Skeletal muscle tissue (tissue), 4 donors: Measurements from ENCODE around the gene HMCN1. TPM values are rescaled to one million over a fixed set of nuclear protein-coding genes. Genes with fewer than 3 reads are reported as not detected.
"Not testable (repeated sequence)": the region's sequence is repeated elsewhere in the genome, so short reads cannot be mapped to it uniquely, and the experiment has no call there.

Experiments
- H3K27ac ChIP-seq: one replicate; pipeline ENCODE4 v1.7.0; 2013; ENCODE audit warnings: mild to moderate bottlenecking, low read depth, low read length, inconsistent platforms
- H3K27me3 ChIP-seq, 3 donors: one replicate each; pipeline ENCODE4 v1.7.0; 2013; ENCODE audit warnings: low read length in 3 of 3; ENCODE audit not compliant: control insufficient read depth in 3 of 3, insufficient read depth in 3 of 3
- H3K36me3 ChIP-seq, 3 donors: one replicate each; pipeline ENCODE4 v1.7.0; 2013; ENCODE audit warnings: low read length in 3 of 3; ENCODE audit not compliant: control insufficient read depth in 3 of 3, insufficient read depth in 3 of 3
- H3K4me1 ChIP-seq, 3 donors: one replicate each; pipeline ENCODE4 v1.7.0; 2013; ENCODE audit warnings: low read length in 3 of 3, mild to moderate bottlenecking in 3 of 3; ENCODE audit not compliant: control insufficient read depth in 3 of 3, insufficient read depth in 3 of 3
- H3K4me3 ChIP-seq, 3 donors: one replicate each; pipeline ENCODE4 v1.7.0; 2013; ENCODE audit warnings: low read length in 3 of 3
- H3K9ac ChIP-seq, 3 donors: one replicate each; pipeline ENCODE4 v1.7.0; 2013; ENCODE audit warnings: low read length in 3 of 3, mild to moderate bottlenecking in 3 of 3, moderate library complexity in 2 of 3, low read depth in 1 of 3
- H3K9me3 ChIP-seq, 3 donors: one replicate each; pipeline ENCODE4 v1.7.0; 2013; ENCODE audit warnings: low read length in 3 of 3; ENCODE audit not compliant: control insufficient read depth in 3 of 3
- total RNA-seq: library from RNA; depleted of rRNA; stranded (reverse); fragments of >200 nt; gene quantifications from one replicate; pipeline ENCODE4 v1.2.3, GENCODE V29; 2014
- donor health status: Osteomylitis.

HMCN1 gene
- total RNA-seq, 1 donor from 2014 or later, result 16.7 TPM

DNA sequence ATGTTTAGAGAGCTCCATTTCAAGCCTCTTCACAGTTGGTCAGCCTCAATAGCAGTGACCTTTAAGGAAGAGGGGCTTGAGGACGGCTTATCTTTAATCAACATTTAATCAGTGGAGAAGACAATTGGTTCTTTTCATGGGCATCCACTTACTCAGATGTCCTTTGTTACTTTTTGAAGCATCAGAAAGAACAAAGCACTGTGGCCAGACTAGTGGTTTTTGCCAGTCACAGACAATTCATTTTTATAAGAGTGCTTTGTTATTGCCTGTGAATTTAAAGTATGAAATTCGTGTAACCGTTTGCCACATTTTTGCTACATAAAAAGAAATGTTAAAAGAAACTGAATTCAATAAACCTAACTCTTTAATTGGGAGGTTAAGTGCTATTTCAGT lies 418.0 kb downstream of the HMCN1 start:
- Histone ChIP-seq H3K27ac (no peak overlapping the region), H3K4me3 (no peak overlapping the region), H3K9ac (no peak overlapping the region), H3K4me1 (no peaks in the 10 kb centered on the region), H3K36me3 (no peaks in the 10 kb centered on the region), H3K27me3 (no peaks in the 10 kb centered on the region), H3K9me3 (no peaks in the 10 kb centered on the region)

DNA sequence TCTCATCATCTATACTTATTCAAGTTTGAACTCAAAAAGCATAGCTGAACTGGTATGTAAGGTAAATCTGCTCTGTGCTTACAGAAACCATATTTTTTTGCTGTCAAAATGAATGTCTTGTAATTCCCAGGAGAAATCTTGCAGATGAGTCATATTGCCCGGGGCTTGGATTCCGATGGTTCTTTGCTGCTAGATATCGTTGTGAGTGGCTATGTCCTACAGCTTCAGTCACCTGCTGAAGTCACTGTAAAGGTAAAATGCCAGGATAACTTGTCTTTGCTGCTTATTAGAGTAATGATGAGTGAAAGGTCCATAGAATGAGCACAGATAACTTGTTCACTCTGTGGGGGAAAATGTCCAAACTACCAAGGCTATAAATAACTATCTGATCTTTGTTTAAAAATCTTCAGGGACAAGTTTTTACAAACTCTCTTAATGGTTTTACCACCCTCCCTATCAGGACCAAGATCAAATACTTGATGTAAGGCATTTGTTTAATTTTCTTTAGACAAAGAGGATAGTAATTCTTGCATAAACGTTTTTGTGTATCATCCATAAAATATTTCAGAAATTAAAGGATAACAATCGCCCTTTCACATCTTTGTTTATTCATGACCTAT lies 418.5 kb downstream of the HMCN1 start:
- no peak overlapping the region for H3K27ac ChIP-seq
- no peaks in the 10 kb centered on the region for H3K4me1 ChIP-seq
- H3K9me3 ChIP-seq, result no peaks in the 10 kb centered on the region
- H3K27me3 ChIP-seq, result no peaks in the 10 kb centered on the region
- no peak overlapping the region for H3K9ac ChIP-seq
- H3K4me3 ChIP-seq, result no peak overlapping the region
- no peaks in the 10 kb centered on the region for H3K36me3 ChIP-seq

DNA sequence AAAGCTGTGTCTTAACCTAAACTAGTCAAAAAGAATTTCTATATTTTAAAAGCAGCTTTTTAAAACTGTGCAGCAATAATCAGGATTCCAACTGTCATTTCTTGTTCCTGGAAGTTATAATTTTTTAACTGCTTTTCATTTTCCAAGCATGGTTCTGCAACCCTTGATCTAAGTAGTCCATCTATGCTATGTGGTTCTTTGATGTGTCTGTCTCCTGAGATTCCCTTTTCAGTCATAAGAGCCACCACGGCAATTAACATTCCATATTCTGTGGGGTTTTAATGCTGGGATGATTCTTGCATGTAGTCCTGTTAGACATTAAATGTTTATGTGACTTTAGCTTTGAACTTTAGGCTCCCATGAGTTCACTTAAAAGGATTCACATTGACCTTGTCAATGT lies 420.5 kb downstream of the HMCN1 start:
- H3K9ac ChIP-seq, result no peak overlapping the region
- H3K9me3 ChIP-seq, result no peaks in the 10 kb centered on the region
- H3K4me3 ChIP-seq, result no peak overlapping the region
- H3K27me3 ChIP-seq, result no peaks in the 10 kb centered on the region
- no peaks in the 10 kb centered on the region for H3K36me3 ChIP-seq
- H3K4me1 ChIP-seq, result no peaks in the 10 kb centered on the region
- H3K27ac ChIP-seq, result no peak overlapping the region

DNA sequence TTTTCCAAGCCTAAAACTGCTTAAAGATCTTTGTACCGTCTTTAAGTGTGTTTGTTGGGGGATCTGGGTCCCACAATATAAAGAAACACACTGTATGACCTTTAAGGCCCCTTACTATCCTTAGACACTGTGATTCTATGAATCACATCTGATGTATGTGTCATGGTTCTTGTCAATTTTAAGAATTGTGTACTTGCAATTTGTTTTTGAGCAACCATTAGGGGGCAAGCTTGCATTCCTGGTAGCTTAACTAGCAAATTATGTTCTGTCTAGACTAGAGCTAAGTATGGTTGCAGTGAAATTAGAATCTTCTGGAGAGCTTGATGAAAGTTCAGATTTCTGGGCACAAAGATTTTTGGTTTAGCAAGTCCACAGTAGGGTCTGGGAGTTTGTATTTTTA lies 421.4 kb downstream of the HMCN1 start:
- Histone ChIP-seq H3K27ac (no peak overlapping the region), H3K4me1 (no peaks in the 10 kb centered on the region), H3K36me3 (no peaks in the 10 kb centered on the region), H3K9ac (no peak overlapping the region), H3K4me3 (no peak overlapping the region), H3K27me3 (no peaks in the 10 kb centered on the region), H3K9me3 (no peaks in the 10 kb centered on the region)

DNA sequence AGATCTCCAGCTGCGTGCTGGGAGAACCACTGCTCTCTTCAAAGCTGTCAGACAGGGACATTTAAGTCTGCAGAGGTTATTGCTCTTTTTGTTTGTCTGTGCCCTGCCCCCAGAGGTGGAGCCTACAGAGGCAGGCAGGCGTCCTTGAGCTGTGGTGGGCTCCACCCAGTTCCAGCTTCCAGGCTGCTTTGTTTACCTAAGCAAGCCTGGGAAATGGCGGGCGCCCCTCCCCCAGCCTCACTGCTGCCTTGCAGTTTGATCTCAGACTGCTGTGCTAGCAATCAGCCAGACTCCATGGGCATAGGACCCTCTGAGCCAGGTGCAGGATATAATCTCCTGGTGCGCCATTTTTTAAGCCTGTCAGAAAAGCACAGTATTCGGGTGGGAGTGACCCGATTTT lies 428.7 kb downstream of the HMCN1 start:
- H3K27ac ChIP-seq, H3K9me3 ChIP-seq, H3K36me3 ChIP-seq, H3K9ac ChIP-seq, H3K27me3 ChIP-seq, H3K4me3 ChIP-seq, H3K4me1 ChIP-seq: not testable (repeated sequence)

DNA sequence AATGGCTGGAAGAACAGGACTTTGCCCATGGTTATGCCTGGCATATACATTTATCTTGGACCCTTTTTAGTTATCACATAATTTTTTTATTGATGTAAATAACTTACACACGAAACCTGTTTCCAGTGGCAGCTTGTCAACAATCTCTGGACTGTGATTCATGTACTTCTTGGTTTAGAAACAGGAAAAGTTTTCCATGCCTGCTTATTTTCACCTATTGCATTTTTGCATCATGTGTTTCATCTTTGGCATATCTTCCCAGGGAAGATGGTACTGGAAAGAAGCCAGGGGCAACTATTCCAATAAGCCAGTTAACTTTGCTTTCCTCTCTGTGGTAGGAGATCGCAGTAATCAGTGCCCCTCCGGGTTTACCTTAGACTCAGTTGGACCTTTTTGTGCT lies 430.6 kb downstream of the HMCN1 start:
- Histone ChIP-seq H3K9ac (no peak overlapping the region), H3K9me3 (no peaks in the 10 kb centered on the region), H3K27me3 (no peaks in the 10 kb centered on the region), H3K4me3 (no peak overlapping the region), H3K27ac (no peak overlapping the region), H3K36me3 (no peaks in the 10 kb centered on the region), H3K4me1 (no peaks in the 10 kb centered on the region)

DNA sequence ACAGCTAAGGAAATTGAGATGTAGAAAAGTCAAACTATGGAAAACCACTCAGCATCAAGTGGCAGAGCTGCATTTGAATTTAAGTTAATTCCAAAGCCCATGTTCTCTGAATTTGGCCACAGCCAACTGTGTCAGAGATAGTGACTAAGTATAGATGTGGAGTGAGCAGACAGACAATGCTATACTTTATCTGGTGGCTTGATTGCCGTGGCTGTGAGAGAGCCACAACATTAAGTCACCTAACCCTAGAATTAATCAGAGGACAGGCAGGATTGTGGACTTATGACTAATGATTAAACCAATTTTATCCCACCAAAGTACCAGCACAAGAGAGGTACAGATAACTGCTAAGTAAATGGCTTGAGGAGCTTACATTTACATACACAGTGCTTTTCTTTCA lies 431.1 kb downstream of the HMCN1 start:
- Histone ChIP-seq H3K27me3 (no peaks in the 10 kb centered on the region), H3K36me3 (no peaks in the 10 kb centered on the region), H3K27ac (no peak overlapping the region), H3K9ac (no peak overlapping the region), H3K4me1 (no peaks in the 10 kb centered on the region), H3K9me3 (no peaks in the 10 kb centered on the region), H3K4me3 (no peak overlapping the region)

DNA sequence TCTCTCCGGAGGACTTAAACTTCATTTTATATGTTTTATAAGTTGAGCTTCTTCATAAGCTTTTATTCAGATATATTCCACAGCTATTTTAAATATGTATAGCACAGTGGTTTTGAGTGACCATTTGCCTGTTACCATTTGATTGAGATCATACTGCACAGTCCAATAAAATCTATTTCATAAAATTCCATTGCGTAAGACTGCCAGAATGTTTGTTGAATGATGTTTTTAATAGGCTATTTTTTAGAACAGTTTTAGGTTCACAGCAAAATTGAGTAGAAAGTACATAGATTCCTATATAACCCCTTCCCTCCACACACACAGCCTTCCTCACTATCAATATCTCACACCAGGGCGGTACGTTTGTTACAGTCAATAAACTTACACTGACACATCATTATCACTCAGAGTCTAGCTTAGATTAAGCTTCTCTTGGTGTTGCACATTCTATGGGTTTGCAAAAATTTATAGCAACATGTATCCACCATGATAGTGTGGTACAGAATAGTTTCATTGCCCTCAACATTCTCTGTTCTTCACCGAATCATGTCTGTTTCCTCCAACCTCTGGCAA lies 433.0 kb downstream of the HMCN1 start:
- Histone ChIP-seq H3K27me3 (no peaks in the 10 kb centered on the region), H3K36me3 (peaks cover 0 to 4% (median 0%) of the 10 kb centered on the region in 3 donors), H3K27ac (no peak overlapping the region)

DNA sequence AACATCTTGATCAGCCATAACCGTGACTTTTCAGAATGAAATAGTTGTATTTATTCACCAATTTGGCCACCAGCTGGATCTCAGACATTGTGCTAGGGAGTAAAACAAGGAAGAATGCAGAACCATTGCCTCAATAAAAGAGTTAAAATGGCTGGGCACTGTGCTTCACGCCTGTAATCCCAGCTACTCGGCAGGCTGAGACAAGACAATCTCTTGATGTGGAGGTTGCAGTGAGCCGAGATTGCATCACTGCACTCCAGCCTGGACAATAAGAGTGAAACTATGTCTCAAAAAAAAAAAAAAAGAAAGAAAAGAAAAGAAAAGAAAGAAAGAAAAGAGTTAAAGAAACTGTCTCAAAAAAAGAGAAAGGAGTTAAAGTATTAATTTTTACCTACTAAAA lies 441.4 kb downstream of the HMCN1 start:
- H3K27ac ChIP-seq, result no peak overlapping the region
- H3K9ac ChIP-seq, result no peak overlapping the region
- no peaks in the 10 kb centered on the region for H3K4me1 ChIP-seq
- H3K36me3 ChIP-seq, result peaks cover 0 to 2% (median 0%) of the 10 kb centered on the region in 3 donors
- no peaks in the 10 kb centered on the region for H3K9me3 ChIP-seq
- H3K27me3 ChIP-seq, result no peaks in the 10 kb centered on the region
- H3K4me3 ChIP-seq, result no peak overlapping the region

More for the DNA sequence above, 433.0 kb downstream of the HMCN1 start:
- no peaks in the 10 kb centered on the region for H3K9me3 ChIP-seq
- H3K9ac ChIP-seq, result no peak overlapping the region
- H3K4me1 ChIP-seq, result no peaks in the 10 kb centered on the region
- H3K4me3 ChIP-seq, result no peak overlapping the region

DNA sequence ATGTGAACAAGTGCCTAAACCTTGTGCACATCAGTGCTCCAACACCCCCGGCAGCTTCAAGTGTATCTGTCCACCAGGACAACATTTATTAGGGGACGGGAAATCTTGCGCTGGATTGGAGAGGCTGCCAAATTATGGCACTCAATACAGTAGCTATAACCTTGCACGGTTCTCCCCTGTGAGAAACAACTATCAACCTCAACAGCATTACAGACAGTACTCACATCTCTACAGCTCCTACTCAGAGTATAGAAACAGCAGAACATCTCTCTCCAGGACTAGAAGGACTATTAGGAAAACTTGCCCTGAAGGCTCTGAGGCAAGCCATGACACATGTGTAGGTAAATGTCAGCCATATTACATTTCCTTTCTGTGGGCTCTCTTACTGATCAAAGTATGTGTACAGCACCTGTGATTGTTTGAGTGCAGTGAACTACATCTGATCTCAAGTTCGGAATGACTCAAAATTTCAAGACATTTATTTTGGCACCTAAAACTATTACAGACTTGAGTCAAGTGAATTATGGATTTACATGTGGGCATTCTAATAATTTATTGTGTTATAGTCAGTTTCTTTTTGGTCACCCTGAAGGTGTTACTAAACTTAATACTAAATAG lies 444.3 kb downstream of the HMCN1 start:
- Histone ChIP-seq H3K9ac (no peak overlapping the region), H3K4me3 (no peak overlapping the region), H3K9me3 (no peaks in the 10 kb centered on the region), H3K36me3 (no peaks in the 10 kb centered on the region), H3K4me1 (no peaks in the 10 kb centered on the region), H3K27ac (no peak overlapping the region), H3K27me3 (no peaks in the 10 kb centered on the region)
